Activated CD8-positive, alpha-beta memory T cell treated with anti-CD3 and anti-CD28 coated beads, Interleukin-2, amount 50 U/mL, for 4 hours (primary cell): ENCODE measurements around the gene PAXIP1.
"Not testable (repeated sequence)": the region's sequence is repeated elsewhere in the genome, so short reads cannot be mapped to it uniquely, and the experiment has no call there.

Source experiments
- DNase-seq: peaks from one replicate; pipeline ENCODE4 v3.0.0-alpha.2; 2020

Gene PAXIP1, protein sequence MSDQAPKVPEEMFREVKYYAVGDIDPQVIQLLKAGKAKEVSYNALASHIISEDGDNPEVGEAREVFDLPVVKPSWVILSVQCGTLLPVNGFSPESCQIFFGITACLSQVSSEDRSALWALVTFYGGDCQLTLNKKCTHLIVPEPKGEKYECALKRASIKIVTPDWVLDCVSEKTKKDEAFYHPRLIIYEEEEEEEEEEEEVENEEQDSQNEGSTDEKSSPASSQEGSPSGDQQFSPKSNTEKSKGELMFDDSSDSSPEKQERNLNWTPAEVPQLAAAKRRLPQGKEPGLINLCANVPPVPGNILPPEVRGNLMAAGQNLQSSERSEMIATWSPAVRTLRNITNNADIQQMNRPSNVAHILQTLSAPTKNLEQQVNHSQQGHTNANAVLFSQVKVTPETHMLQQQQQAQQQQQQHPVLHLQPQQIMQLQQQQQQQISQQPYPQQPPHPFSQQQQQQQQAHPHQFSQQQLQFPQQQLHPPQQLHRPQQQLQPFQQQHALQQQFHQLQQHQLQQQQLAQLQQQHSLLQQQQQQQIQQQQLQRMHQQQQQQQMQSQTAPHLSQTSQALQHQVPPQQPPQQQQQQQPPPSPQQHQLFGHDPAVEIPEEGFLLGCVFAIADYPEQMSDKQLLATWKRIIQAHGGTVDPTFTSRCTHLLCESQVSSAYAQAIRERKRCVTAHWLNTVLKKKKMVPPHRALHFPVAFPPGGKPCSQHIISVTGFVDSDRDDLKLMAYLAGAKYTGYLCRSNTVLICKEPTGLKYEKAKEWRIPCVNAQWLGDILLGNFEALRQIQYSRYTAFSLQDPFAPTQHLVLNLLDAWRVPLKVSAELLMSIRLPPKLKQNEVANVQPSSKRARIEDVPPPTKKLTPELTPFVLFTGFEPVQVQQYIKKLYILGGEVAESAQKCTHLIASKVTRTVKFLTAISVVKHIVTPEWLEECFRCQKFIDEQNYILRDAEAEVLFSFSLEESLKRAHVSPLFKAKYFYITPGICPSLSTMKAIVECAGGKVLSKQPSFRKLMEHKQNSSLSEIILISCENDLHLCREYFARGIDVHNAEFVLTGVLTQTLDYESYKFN

DNA sequence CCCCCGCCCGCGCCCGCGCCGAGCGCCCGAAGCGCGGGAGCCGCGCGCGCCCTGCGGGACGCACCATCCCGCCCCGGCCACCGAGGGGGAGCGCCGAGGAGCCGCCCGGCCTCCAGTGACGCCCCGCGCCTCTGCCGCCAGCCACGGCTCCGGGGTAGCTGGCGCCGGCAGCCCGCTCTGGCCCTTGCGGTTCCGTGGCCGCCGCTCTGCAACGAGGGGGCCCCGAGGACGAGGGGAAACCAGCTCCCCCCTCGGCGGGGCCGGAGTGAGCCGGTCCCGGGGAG lies at the start of gene PAXIP1:
TSS of gene PAXIP1 (minus strand) at position 33 of the 284 bp plus-strand sequence. CDS start 195 bp downstream, outside the sequence.
- peak; percentile 68 for DNase-seq

DNA sequence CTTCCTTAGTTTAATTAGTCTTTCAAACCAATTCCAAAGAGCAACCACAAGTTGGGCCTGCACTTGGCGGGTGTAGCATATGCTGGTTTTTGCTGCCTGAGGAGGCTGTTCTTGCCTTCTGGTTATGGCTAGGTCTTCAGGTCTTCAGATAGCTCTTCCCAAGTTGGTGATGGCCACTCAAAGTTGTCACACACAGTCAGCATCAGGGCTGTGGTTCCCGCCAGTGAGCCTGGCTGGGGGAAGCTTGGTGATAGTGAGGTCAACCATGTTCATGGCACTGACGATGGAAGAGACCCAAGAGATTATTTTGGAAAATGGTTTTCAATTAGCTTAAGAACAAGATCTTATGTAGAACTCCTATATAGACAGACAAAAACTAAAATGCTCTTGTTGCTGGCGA lies 48.4 kb upstream of the PAXIP1 start:
- DNase-seq, result no peak

DNA sequence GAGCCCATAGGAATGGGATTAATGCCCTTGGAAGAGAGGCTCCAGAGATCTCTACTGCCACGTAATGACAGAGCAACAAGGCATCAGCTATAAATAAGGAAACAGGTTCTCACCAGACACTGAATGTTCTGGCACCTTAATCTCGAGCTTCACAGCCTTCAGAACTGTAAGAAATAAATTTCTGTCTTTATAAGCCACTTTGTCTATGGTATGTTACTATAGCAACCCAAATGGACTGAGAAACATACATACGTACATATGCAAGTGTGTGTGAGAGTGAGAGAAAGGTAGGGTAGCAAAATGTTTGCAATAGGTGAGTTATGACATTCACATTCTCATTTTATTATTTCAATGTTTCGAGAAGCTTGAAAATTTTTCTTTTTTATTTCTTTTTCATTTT lies 45.1 kb upstream of the PAXIP1 start:
- DNase-seq, result no peak

DNA sequence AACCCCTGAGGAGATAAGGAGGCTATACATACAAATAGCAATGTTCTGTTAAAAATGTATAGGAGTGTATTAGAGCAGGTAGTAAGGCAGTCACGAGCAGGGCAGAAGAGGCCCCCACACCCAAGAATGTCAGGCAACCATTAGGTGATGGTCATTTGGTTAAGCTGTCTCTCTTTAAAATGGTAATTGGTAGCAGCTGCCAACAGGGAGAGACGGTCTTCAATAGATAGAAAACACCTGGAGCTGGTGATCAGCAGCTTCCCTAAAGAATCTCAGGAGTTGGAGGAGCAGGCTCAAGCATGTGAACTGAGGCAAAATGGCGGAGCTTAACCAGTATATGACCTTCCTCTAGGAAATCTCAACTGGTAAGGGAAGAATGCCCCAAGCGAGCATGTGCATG lies 40.8 kb upstream of the PAXIP1 start:
- no peak for DNase-seq

DNA sequence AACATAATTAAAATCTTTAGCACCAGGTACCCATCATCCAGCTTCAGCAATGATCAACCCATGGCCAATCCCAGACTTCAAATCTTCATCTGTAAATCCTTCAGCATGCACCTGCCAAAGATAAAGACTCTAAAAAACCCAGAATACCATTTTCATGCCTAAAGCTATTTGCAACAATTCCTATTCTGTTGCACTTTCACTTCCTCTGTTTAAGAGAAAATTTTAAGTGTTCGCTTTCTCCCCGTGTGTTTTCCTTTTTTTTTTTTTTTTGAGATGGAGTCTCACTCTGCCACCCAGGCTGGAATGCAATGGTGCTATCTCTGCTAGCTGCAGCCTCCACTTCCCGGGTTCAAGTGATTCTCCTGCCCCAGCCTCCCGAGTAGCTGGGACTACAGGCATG lies 35.4 kb upstream of the PAXIP1 start:
- no peak for DNase-seq

DNA sequence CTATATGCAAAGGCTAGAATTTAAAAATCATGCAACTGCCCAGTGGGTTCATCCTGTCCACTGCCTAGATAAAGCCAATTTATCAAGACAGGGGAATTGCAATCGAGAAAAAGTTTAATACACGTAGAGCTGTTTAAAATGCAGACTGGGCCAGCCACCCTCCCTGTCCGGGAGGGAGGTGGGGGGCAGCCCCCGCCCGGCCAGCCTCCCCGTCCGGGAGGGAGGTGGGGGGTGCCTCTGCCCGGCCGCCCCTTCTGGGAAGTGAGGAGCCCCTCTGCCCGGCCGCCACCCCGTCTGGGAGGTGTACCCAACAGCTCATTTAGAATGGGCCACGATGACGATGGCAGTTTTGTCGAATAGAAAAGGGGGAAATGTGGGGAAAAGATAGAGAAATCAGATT lies 31.6 kb upstream of the PAXIP1 start:
- not testable (repeated sequence) for DNase-seq

DNA sequence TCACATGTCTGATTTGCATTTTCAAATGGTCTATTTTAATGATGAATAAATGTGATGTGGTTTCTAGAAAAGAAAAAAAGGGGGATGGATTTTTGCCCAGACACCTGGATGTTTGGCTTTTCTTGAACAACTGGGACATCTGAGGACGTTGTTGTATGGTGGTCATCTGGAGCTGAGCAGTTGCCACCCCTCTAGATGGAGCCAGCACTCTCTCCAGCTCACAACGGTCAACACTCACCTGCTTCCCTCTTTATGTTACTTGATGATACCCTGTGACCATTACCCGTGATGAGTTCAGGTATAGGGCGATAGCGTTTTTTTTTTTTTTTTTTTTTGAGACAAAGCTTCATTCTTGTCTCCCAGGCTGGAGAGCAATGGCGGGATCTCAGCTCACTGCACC lies 30.1 kb upstream of the PAXIP1 start:
- no peak for DNase-seq

DNA sequence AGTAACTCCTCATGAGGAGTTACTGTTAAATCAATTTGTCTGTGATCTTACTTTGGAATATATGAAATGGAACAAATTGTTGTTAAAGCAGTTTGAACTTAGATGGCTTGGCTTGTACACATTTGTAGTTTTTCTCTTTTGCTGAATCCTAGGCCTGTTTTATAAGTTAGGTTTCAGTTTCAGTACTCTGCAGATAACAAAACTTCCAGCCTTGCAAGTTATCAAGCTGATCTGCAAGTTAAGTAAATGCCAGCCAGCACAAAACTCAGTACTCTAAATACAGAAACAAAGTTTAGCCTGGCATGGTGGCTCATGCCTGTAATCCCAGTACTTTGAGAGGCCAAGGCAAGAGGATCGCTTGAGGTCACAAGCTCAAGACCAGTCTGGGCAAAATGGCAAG lies 25.0 kb upstream of the PAXIP1 start:
- DNase-seq, result no peak

DNA sequence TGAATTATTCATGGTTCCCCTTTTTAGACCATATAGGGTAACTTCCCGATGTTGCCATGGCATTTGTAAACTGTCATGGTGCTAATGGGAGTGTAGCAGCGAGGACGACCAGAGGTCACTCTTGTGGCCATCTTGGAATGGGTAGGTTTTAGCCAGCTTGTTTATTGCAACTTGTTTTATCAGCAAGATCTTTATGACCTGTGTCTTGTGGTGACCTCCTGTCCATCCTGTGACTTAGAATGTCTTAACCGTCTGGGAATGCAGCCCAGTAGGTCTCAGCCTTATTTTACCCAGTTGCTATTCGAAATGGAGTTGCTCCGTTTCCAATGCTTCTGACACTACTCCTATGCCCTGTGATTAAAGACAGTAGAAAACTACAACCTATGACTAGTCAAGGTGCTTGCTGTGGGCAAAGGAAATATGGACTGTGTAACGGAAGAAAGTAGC lies 18.8 kb upstream of the PAXIP1 start:
- no peak for DNase-seq

DNA sequence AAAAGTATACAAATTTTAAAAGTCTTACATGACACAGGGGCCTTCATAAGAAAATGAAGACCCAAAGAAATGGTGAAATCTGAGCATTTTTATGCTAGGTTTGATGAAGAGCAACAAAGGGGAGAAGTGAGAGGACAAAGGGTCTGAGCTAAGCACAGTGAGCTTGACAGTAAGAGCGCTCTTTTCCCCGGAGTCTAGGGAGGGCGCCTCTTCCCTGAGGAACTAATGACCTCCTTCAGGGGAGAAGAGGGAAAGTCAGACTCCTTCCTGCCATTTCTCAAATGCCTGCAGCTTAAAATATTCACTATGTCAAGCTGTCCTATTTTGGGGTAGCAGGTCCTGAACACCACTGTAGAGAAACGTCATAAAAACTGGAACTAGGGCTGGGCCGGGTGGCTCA lies 18.1 kb upstream of the PAXIP1 start:
- DNase-seq, result no peak

DNA sequence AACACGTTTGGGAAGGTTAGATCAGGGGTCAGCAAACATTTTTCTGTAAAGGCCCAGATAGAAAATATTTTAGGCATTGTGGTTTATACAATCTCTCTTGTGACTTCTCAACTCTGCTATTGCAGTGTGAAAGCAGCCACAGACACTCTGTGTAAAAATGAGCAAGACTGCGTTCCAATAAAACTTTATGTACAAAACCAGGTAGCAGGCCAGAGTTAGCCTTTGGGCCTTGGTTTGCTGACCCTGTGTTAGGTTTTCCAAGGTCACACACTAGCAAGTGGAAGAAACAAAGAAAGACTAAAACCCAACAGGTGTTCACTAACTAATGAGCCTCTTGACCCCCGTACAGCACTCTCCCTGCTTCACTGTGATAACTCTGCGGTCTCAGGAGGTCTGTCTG lies 14.9 kb upstream of the PAXIP1 start:
- DNase-seq, result no peak

DNA sequence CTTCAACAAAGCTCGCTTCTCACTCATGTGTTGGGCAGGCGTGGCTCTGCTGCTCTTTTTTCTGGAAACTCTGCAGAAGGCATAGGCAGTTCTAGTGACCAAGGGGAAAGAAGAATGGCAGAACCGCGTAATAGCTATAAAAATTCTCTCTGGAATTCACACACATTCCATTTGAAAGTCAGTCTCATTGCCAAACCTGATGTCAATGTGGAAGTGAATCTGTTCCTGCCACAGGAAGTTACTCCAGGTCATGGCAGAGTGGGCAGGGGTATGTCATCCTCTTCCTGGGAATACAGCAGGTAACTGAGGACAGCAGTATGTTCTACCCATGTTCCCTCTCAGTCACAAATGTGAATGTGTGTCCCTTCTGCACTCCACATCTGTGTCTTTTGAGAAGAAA lies 8.2 kb upstream of the PAXIP1 start:
- DNase-seq, result no peak

DNA sequence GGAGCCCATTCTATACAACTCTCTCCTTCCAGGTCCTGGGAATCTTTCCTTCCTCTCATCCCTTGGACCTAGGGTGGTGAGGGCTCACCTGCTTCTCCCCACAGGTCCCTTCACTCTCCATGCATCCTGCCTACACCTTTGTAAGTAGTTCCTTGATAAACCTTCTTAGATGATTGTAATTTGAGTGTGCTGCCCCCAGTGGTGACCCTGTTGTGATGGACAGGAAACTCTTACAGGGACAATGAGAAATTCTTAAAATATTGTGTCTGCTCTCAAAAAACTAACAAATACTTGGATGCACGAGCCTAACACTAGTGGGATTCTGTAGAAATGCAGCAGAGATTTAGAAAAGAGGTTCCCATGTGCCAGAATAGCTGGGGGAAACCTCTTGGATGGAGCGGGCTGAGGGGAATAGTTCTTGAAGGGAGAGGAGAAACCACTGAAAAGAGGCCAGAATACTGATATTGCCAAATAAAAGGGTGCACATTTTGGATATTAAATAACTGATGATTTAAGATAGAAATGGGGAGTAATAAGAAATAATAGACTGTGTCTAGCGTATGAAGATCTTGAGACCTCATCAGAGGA lies 6.7 kb upstream of the PAXIP1 start:
- peak; percentile 42 for DNase-seq

DNA sequence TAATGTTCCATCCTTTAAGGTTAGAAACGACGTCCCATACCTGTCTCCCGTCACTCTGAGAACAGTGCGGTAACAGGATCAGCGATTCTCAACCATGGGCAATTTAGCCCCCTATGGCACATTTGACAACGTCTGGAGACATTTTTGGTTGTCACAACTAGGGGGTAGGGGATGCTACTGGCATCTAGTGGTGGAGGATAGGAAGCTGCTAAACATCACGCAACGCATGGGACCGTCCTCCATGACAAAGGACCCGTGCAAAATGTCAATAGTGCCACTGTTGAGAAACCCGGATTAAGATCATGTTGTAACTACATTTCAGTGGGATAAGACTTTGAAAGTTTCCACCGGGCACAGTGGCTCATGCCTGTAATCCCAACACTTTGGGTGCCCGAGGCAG lies 5.0 kb upstream of the PAXIP1 start:
- peak; percentile 31 for DNase-seq

DNA sequence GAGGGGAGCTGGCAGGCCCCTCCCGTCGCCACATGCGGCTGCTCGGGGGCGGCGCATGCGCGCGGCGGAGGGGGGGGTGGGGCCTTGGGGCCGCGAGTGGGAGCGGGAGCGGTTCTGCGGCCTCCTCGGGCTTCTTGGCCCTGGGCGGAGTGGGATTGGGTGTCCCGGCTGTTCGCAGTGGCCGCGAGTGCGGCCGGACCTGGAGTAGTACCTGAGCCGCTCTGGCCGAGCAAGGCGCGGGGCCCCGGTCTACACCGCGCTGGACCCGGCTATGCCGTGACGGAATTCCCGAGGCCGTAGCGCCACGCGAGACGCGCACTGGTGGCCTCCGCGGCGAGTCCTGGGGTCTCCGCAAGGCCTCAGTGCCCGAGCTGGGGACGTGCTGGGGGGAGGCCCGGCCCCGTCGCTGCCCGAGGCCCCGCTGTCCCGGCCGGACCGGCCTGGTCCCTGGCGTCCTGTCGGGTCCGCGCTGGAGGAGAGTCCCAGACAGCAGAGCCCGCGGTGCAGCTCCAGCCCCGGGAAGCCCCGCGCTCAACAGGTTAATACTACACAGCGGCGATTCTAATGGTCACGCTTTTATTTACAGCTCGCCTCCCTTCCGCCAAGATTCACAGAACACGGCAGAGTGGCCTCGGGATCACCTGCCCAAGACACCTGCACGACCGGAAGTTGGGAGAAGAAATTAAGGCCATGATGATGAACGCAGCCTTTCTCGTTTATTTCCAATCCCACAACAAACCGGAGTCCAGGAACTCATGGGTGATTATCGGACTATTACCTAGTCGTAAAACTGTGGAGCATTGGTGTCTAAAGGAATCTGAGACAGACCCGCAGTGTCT lies 671 bp upstream of the PAXIP1 start:
- peak; percentile 79 for DNase-seq

DNA sequence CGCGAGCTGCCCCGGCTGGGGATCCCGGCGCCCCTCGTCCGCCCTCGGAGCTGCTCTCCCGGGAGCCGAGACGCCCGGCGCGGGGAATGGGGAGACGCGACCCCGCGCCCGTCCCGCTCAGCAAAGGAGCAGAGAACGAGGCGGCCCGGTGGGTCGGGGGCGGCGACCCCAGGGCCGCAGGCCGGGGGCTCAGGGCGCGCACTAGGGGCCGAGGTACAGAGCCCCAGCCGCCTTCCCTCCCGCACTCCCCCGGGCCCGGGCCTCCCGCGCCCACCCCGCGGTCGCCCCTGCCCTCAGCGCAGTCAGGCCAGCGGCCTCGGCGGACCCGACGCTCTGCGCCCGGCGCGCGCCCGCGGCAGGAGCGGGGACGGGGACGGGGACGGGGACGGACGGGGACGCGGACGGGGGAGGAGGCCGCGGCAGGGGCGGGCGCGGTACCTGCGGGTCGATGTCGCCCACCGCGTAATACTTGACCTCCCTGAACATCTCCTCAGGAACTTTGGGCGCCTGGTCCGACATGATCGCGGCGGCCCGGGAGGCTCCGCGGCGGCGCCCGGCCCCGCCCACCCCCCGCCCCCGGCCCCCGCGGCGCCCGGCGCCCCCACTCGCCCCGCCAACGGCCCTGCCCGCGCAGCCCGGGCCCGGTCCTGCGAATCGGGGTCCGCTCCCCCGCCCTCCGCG lies 373 bp downstream of the PAXIP1 start:
- peak; percentile 16 for DNase-seq

DNA sequence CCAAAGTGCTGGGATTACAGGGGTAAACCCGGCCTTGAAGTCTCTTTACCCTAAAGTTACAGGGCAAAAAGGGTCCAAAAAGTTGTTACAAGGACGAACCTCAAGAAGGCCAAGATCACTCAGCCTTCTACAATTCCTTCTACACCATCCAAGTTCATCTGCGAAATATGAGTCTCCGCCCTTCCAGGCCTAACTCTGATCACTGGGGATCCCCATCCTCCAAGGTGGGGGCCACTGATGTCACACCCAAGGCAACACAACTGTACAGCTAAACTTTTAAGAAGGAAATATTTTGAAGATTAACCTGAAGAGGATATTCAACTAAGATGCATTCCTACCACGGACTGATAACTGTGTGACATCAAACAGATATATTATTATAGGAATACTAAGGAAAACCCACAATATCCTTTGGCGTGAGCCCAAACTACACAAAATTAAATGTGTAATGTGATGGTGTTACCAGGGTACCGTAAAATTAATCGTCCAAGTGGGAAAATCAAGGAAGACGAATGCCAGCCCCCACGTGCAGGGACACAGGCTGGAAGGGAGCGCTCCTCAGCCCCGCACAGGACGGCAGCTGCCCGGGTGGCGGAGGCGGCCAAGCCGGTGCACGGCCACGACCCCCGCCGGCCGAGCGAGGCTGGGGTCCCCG lies 1.0 kb downstream of the PAXIP1 start:
- DNase-seq, result no peak

DNA sequence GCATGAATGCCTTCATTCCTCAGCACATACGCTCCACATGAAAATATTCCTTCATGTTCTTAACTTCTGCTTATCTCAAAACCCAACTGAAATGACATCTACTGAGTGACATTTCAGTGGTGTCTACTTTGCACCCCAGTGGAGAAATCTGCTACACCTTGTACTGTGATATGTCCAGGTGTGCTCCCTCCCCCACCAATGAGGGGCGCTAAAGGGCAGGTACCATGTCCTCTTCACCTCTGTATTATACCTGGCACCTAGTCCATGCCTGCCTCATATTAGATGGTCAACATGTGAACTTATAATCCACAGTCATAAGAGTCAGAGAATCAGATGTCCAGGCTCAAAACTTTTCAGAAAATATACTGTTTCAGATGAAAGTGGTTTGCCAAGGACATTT lies 2.1 kb downstream of the PAXIP1 start:
- DNase-seq, result no peak

DNA sequence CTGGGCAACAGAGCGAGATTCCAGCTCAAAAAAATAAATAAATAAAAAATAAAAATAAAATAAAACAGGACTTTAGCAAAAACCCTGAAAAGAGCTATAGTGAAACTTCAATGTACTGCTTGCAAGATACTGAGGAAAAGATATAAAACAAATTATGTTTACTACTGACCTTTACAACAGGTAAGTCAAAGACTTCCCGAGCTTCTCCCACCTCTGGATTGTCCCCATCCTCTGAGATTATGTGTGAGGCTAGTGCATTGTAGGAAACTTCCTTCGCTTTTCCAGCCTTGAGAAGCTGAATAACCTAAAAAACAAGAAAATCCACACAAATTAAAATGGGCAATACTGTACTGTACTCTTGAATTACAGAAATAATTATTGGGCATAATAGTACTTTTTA lies 4.4 kb downstream of the PAXIP1 start:
- no peak for DNase-seq

DNA sequence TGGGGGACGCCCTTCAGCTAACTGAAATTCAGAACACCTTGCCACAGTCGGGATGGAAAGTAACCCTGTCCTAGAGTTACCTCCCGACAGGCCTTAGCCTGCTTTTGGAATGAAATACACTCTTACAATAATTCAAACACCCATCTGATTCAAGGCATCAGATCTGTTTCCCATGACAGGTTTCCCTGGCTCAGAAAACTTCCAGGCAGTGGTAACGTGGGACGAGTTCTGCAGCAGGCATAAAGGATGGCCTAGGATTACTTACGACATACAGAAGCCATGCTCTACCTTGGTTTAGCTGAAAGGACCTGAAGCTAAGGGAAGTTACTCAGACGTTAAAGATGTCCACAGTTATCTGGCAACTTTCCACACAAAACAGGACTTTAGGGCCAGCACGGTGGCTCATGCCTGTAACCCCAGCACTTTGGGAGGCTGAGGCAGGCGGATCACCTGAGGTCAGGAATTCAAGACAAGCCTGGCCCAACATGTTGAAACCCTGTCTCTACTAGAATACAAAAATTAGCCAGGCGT lies 5.0 kb downstream of the PAXIP1 start:
- DNase-seq, result no peak

DNA sequence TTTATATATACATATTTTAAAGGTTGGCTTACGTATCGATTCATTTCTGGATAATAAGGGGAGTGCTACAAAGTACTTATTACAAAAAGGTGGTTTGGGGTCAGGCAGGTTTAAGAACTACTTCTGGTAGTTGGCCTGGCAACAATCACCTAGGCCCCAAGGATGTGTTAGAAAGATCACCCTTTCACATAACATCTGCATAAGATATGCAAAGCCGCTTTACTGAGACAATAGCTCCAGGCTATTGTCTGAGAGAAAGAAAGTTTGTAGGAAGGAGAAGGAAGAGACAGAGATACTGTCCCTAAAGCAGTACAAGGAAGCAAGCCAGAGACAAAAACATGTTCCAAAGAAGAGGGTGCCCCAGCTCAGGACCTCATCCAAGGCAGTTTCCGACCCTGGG lies 6.2 kb downstream of the PAXIP1 start:
- DNase-seq, result no peak
